Ovary (tissue), 3 donors: ENCODE measurements around the gene ACTRT3.

Experiments used
- CTCF ChIP-seq, 3 donors: fragments of 450-650 bp in 2 of 3; fragments of 200-600 bp in 1 of 3; IDR thresholded peaks; one replicate each; pipeline versions ENCODE4 v1.5.1 to v1.8.0; 2016 to 2022; ENCODE audit warnings: antibody characterized with exemption in 3 of 3, mild to moderate bottlenecking in 1 of 3
- EP300 ChIP-seq: sonication (generic); formaldehyde crosslinking; IDR thresholded peaks from one replicate; pipeline ENCODE4 v1.6.1; 2017; ENCODE audit warnings: antibody characterized with exemption
- POLR2A ChIP-seq: fragments of 450-650 bp; IDR thresholded peaks from one replicate; pipeline ENCODE4 v1.6.1; 2017; ENCODE audit warnings: antibody characterized with exemption, mild to moderate bottlenecking, moderate library complexity
- donor health status: DM: no; HTN: no; CAD: no.

GRCh38 chr3:169754711-169755110 lies 14.7 kb downstream of the ACTRT3 start:
- TF ChIP-seq POLR2A: no peak
- no peak for TF ChIP-seq EP300
- TF ChIP-seq CTCF (IDR thresholded peaks at IDR 0.05): no peak
